Dendritic cell treated with granulocyte-macrophage colony-stimulating factor and Interleukin-4, amounts not matched to agents 40 ng/mL and 50 ng/mL, for 4 days (primary cell): Measurements from ENCODE around the gene MPRIP.
"Not testable (repeated sequence)": the region's sequence is repeated elsewhere in the genome, so short reads cannot be mapped to it uniquely, and the experiment has no call there.

ENCODE experiments used
- H3K27ac Mint-ChIP-seq: one replicate; pipeline ENCODE4 v1.8.0; 2022; ENCODE audit warnings: mild to moderate bottlenecking, mixed read lengths
- H3K27me3 Mint-ChIP-seq: one replicate; pipeline ENCODE4 v1.8.0; 2022; ENCODE audit warnings: mild to moderate bottlenecking, mixed read lengths
- H3K36me3 Mint-ChIP-seq: one replicate; pipeline ENCODE4 v1.8.0; 2022; ENCODE audit warnings: low read depth, mixed read lengths
- H3K4me1 Mint-ChIP-seq: one replicate; pipeline ENCODE4 v1.8.0; 2022; ENCODE audit warnings: low read depth, mixed read lengths
- H3K4me3 Mint-ChIP-seq: one replicate; pipeline ENCODE4 v1.8.0; 2022; ENCODE audit warnings: mild to moderate bottlenecking, moderate library complexity, mixed read lengths
- H3K9me3 Mint-ChIP-seq: one replicate; pipeline ENCODE4 v1.8.0; 2022; ENCODE audit warnings: mixed read lengths
- intact Hi-C: fragments of 100-400 bp; cut with micrococcal nuclease; formaldehyde crosslinking; loops from one replicate; pipeline ENCODE4 v1.15.0; 2022

MPRIP gene

GRCh38 chr17:17183744-17184143 lies 141.5 kb downstream of the MPRIP start:
- Mint-ChIP-seq H3K4me1 (peaks cover 41% of the 10 kb centered on the region), H3K4me3 (no peak overlapping the region), H3K27ac (peak overlapping the region; percentile 37), H3K36me3 (peaks cover 84% of the 10 kb centered on the region), H3K27me3 (no peaks in the 10 kb centered on the region), H3K9me3 (no peaks in the 10 kb centered on the region)
- intact Hi-C loops = no loop called here

- Mint-ChIP-seq H3K27ac (peak overlapping the region; percentile 37), H3K4me1 (peaks cover 46% of the 10 kb centered on the region), H3K36me3 (peaks cover 71% of the 10 kb centered on the region)
- intact Hi-C loops, H3K27me3 Mint-ChIP-seq, H3K4me3 Mint-ChIP-seq, H3K9me3 Mint-ChIP-seq: not testable (repeated sequence)
Measured at GRCh38 chr17:17184985-17185757, 142.9 kb downstream of the MPRIP start.

GRCh38 chr17:17186051-17186450 lies 143.8 kb downstream of the MPRIP start:
- Mint-ChIP-seq H3K9me3 (no peaks in the 10 kb centered on the region), H3K4me3 (no peak overlapping the region), H3K36me3 (peaks cover 62% of the 10 kb centered on the region), H3K4me1 (peaks cover 52% of the 10 kb centered on the region), H3K27me3 (no peaks in the 10 kb centered on the region), H3K27ac (no peak overlapping the region)
- intact Hi-C loops = no loop called here

DNA sequence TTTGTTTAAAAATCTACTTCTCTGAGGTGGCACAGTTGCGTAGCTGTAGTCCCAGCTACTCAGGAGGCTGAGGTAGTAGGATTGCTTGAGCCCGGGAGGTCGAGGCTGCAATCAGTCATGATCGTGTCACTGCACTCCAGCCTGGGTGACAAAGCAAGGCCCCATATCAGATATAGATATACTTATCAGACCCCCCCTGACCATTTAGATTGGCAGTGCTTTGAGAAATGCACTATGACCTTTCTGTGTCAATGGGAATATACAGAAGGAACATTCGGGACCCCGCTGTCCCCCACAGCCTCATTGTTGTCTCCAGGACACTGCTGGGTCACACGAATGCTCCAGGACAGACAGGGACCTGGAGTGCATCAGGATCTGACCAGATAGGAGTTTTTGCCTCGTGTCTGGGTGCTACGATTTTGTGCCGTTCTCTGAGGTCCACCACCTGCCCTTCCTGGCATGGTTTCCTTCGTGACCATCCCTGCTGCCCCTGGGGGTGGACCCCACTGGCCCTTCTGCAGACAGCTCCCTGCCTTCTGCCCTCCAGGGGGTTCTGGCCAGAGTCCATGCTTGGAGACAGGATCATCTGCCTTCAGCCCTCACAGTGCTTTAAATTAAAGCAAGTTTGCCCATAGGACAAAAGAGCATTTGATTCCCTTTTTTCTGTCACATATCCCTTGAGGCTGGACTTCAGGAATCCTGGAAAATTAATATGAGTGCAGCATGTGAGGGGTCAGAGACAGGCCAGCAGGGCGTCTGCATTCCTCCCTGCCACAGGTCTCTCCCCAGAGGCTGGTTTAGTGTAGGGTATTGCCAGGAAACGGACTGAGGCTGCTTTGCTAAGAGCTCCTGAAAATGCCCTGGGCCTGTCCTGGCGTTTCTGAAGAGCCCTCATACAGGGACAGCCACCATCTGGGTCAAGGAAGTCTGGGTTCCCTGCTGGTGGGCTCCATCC lies 144.6 kb downstream of the MPRIP start:
- no peak overlapping the region for H3K4me3 Mint-ChIP-seq
- H3K27me3 Mint-ChIP-seq = no peaks in the 10 kb centered on the region
- intact Hi-C loops = no loop called here
- H3K27ac Mint-ChIP-seq = peak overlapping the region; percentile 35
- peaks cover 54% of the 10 kb centered on the region for H3K36me3 Mint-ChIP-seq
- H3K4me1 Mint-ChIP-seq = peaks cover 55% of the 10 kb centered on the region
- no peaks in the 10 kb centered on the region for H3K9me3 Mint-ChIP-seq

DNA sequence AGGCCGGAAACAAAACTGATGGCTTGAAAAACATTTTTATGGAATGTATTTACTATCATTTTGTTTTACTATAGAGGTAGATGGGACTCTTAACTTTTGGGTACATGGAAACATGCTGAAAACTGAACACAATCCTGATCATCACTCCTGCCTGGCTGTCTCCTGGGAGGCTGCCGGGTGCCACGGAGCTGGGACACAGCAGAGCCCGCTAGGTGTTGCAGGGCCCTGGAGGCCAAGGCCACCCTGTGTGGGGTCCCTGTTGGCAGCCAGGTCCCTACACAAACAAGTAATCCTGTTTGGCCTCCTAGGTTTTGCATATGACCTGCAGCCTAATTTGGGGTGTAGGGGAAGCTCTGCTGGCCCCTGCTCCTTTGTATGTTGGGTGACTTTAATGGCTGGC lies 146.3 kb downstream of the MPRIP start:
- H3K9me3 Mint-ChIP-seq = no peaks in the 10 kb centered on the region
- H3K36me3 Mint-ChIP-seq = peaks cover 40% of the 10 kb centered on the region
- intact Hi-C loops = no loop called here
- H3K27ac Mint-ChIP-seq = peak overlapping the region; percentile 79
- H3K4me3 Mint-ChIP-seq = no peak overlapping the region
- no peaks in the 10 kb centered on the region for H3K27me3 Mint-ChIP-seq
- H3K4me1 Mint-ChIP-seq = peaks cover 54% of the 10 kb centered on the region

DNA sequence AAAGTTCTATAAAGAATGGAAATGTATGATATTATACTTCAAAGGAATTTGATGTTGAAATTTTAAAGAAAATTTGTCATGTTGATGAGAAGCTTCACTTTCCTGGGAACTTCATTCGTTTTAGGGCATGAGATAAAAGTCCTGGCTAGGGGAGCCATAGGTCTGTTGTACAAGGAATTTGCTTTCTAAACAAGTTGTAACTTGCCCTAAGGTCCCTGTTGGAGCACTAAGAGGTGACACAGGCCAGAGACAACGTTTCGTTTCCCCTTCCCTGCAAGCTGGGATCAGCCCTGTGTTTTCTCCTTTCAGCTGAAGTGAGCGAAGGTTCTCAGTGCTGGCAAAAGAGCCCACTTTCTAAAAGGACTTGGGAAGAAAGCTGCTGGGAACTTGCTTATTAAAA lies 147.3 kb downstream of the MPRIP start:
- H3K4me1 Mint-ChIP-seq = peaks cover 44% of the 10 kb centered on the region
- H3K36me3 Mint-ChIP-seq = peaks cover 30% of the 10 kb centered on the region
- intact Hi-C loops = no loop called here
- H3K4me3 Mint-ChIP-seq = no peak overlapping the region
- H3K27ac Mint-ChIP-seq = peak overlapping the region; percentile 79
- no peaks in the 10 kb centered on the region for H3K27me3 Mint-ChIP-seq
- H3K9me3 Mint-ChIP-seq = no peaks in the 10 kb centered on the region

- peak overlapping the region; percentile 79 for H3K27ac Mint-ChIP-seq
- peak overlapping the region; percentile 4 for H3K4me3 Mint-ChIP-seq
- peaks cover 24% of the 10 kb centered on the region for H3K36me3 Mint-ChIP-seq
- H3K4me1 Mint-ChIP-seq = peaks cover 38% of the 10 kb centered on the region
- H3K27me3 Mint-ChIP-seq = no peaks in the 10 kb centered on the region
- intact Hi-C loops = no loop called here
- H3K9me3 Mint-ChIP-seq = no peaks in the 10 kb centered on the region
Measured at GRCh38 chr17:17190188-17190587, 147.9 kb downstream of the MPRIP start.

DNA sequence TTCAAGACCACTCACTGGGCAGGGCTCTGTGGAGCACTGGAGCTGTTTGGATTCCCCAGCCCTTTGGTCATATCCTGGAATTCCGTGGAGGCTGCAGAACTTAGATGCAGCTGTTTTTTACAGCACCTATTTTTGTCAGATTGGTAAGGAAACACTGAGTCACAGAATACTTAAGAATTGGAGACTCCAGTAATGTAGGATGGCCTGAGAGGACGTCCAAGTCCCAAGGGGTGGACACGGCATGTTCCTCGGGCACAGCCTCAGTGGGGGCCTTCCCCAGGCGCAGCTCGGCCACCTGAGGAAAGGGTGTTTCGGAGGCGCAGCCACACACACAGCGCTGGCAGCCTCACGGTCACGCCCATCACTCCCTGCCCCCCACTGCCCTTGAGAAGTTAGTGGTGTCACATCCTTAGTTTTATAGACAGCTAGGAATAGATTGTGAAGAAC lies 149.1 kb downstream of the MPRIP start:
- Mint-ChIP-seq H3K36me3 (peaks cover 17% of the 10 kb centered on the region), H3K27me3 (no peaks in the 10 kb centered on the region), H3K4me1 (peaks cover 26% of the 10 kb centered on the region), H3K27ac (no peak overlapping the region), H3K4me3 (no peak overlapping the region), H3K9me3 (no peaks in the 10 kb centered on the region)
- intact Hi-C loops = no loop called here

GRCh38 chr17:17191961-17192381 lies 149.7 kb downstream of the MPRIP start:
- Mint-ChIP-seq H3K36me3 (peaks cover 14% of the 10 kb centered on the region), H3K4me1 (peaks cover 25% of the 10 kb centered on the region), H3K27me3 (no peaks in the 10 kb centered on the region), H3K27ac (no peak overlapping the region), H3K4me3 (no peak overlapping the region), H3K9me3 (no peaks in the 10 kb centered on the region)
- intact Hi-C loops = no loop called here

DNA sequence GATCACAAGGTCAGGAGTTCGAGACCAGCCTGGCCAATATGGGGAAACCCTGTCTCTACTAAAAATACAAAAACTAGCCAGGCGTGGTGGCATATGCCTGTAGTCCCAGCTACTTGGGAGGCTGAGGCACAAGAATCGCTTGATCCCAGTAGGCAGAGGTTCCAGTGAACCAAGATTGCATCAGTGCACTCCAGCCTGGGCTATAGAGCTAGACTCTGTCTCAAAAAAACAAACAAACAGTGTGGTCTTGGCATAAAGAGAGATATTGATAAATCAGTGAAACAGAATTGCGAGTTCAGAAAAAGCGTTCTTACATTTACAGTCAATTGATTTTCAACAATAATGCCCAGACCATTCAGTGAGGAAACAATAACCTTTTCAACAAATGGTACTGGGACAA lies 153.2 kb downstream of the MPRIP start:
- H3K4me3 Mint-ChIP-seq, H3K4me1 Mint-ChIP-seq, H3K27me3 Mint-ChIP-seq, intact Hi-C loops, H3K27ac Mint-ChIP-seq, H3K36me3 Mint-ChIP-seq, H3K9me3 Mint-ChIP-seq: not testable (repeated sequence)

- no peak overlapping the region for H3K4me3 Mint-ChIP-seq
- no peak overlapping the region for H3K27ac Mint-ChIP-seq
- no peaks in the 10 kb centered on the region for H3K27me3 Mint-ChIP-seq
- intact Hi-C loops = no loop called here
- peaks cover 9% of the 10 kb centered on the region for H3K36me3 Mint-ChIP-seq
- H3K4me1 Mint-ChIP-seq = no peaks in the 10 kb centered on the region
- no peaks in the 10 kb centered on the region for H3K9me3 Mint-ChIP-seq
Measured at GRCh38 chr17:17196776-17197175, 154.5 kb downstream of the MPRIP start.

- peaks cover under 1% of the 10 kb centered on the region for H3K4me1 Mint-ChIP-seq
- no peaks in the 10 kb centered on the region for H3K27me3 Mint-ChIP-seq
- H3K4me3 Mint-ChIP-seq = no peak overlapping the region
- H3K27ac Mint-ChIP-seq = no peak overlapping the region
- intact Hi-C loops = no loop called here
- H3K36me3 Mint-ChIP-seq = peaks cover 22% of the 10 kb centered on the region
- H3K9me3 Mint-ChIP-seq = no peaks in the 10 kb centered on the region
Measured at GRCh38 chr17:17198281-17198680, 156.0 kb downstream of the MPRIP start.

GRCh38 chr17:17200311-17200710 lies 158.1 kb downstream of the MPRIP start:
- no peak overlapping the region for H3K27ac Mint-ChIP-seq

DNA sequence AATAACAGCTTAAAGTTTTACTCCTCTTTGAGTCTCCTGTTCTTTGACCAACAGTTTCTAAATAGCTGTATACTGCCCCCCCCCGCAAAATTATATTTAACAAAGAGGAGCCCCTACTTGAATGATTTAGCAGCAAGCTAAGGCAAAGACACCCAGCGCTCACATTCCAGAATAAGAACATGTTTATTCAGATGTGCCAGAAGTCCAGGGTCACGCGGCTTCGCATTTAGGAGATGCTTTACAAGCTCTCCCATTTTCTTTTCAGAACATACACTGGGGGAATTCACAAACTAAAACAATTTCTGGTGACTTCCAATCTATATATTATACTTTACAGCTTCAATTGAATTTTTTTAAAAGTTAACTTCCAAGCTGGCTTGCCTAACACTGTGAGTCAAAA lies 158.6 kb downstream of the MPRIP start:
- Mint-ChIP-seq H3K4me3 (no peak overlapping the region), H3K9me3 (no peaks in the 10 kb centered on the region), H3K4me1 (peaks cover 25% of the 10 kb centered on the region), H3K27me3 (peaks cover 12% of the 10 kb centered on the region), H3K36me3 (peaks cover 30% of the 10 kb centered on the region), H3K27ac (no peak overlapping the region)
- intact Hi-C loops = no loop called here

More at GRCh38 chr17:17200311-17200710, 158.1 kb downstream of the MPRIP start:
- H3K27me3 Mint-ChIP-seq = peaks cover 10% of the 10 kb centered on the region
- intact Hi-C loops = no loop called here
- H3K4me1 Mint-ChIP-seq = peaks cover 20% of the 10 kb centered on the region
- H3K9me3 Mint-ChIP-seq = no peaks in the 10 kb centered on the region
- H3K4me3 Mint-ChIP-seq = no peak overlapping the region
- peaks cover 30% of the 10 kb centered on the region for H3K36me3 Mint-ChIP-seq
